GM18870 (cell line): ENCODE measurements around the gene EFNA5.

Experiments
- ATAC-seq: cut with Tn5 transposase; IDR thresholded peaks from one replicate; pipeline ENCODE4 v1.9.1; 2021; ENCODE audit warnings: moderate library complexity; ENCODE audit not compliant: unreplicated experiment

EFNA5 gene

GRCh38 chr5:107673368-107674136 is 2.8 kb upstream of the EFNA5 start:
- peak; percentile 72 for ATAC-seq

- ATAC-seq, result no peak
These were observed 2.3 kb upstream of the EFNA5 start for GRCh38 chr5:107673039-107673367.

GRCh38 chr5:107672211-107673038 is 1.7 kb upstream of the EFNA5 start:
- no peak for ATAC-seq

- ATAC-seq, result no peak
These were observed 1.0 kb upstream of the EFNA5 start for GRCh38 chr5:107671742-107672210.

DNA sequence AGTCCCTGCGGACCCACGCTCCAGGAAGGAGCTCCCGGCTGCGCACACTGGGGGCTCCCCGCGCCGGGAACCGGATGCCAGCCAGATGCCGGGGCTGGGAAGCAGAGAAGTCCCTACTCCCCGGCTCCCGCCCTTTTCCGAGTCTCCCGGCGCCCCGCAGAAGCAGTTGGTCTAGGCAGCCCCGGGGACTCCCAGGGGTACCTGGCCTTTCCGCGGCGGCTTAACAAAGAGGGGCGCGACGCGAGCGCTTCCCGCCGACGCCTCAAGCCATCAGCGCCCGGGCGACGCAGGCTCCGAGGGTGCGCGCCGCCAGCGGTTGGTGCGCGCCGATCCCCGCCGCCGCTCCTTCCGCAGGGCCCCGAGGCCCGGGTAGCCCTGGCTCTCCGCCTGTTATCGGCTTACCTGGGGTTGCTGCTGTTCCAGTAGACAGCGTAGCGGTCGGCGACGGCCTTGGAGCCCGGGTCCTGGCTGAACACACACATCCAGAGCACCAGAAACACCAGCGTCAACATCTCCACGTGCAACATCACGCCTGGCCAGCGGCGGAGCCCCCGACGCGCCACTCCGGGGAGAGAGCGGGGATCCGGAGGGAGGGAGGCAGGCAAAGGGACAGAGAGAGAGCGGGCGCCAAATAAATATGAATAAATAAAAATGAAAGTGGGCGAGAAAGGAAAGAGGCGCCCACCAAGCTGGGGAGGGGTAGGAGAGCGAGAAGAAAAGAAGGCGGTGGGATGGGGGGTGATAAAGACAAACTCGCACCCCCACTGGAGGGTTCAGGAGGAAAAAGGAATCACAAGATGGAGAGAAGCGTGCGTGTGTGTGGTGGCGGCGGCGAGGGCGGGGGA is 428 bp downstream of the EFNA5 start:
- no peak for ATAC-seq

GRCh38 chr5:107669096-107670031 is 1.4 kb downstream of the EFNA5 start:
- no peak for ATAC-seq

DNA sequence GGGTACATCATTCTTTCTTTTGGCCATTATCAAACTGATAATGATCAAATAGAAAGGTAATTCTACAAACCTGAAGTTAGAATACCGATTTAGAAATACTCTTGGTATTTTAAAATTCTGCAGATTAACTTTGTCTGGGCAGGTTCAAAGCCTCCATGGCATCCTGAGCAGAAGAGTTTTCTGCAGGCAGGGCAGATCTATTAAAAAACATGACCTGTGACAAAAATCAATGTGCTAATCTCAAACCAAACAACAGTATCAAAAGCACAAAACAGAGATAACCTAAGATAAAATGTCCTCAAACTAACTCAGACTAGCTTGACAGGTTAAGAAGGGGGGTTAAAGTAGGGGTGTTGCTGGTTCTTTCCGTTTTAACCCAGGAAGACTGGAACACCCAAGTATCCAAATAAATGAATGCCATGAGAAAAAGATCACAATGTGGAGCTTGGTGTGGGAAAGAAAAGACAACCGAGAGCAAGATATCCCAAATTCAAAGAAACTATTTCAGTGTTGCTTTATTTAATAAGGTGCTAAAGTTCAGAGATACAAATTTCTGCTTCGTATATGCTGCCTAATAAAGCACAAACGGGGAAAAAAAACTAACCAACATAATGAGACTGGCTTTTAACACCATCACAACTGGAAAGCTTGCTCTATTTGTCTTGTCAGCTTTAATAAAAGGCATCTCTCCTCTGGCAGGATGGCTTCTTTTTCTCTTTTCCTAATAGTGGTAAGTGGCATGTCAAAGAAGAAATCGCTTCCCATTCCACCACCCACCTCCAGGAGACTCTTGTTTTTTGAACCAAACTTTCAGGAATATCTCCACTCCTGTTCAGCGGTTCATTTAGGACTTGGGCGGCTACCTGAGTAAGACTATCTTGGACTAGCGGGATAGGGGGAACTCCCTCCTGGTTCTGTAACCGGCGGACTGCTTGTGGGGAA is 2.3 kb downstream of the EFNA5 start:
- ATAC-seq, result no peak

- ATAC-seq, result no peak
These were observed 4.6 kb downstream of the EFNA5 start for GRCh38 chr5:107666051-107666655.

DNA sequence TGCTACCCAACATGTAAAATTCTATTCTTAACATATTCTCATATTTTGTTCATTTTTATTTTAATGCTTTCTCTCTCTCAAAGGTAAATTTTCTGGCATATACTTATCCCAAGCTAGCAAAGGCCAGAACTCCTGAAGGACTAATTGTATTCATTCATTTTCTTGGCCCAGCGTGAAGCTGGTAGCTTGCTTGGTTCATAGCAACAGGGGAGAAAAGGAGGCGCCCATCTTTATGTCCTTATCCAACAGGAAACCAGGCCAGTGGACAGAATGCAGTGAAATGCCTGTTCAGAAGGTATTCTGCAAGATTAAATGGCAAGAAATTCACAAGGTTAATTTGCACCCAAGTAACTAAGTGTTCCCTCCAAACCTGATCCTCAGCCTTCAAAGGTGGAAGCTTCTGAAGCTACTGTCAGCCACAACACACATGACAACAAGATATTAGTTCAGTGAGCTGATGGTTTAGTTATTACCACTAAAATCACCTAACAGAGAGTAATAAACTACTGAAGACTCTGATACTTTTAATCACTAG is 5.6 kb downstream of the EFNA5 start:
- no peak for ATAC-seq

DNA sequence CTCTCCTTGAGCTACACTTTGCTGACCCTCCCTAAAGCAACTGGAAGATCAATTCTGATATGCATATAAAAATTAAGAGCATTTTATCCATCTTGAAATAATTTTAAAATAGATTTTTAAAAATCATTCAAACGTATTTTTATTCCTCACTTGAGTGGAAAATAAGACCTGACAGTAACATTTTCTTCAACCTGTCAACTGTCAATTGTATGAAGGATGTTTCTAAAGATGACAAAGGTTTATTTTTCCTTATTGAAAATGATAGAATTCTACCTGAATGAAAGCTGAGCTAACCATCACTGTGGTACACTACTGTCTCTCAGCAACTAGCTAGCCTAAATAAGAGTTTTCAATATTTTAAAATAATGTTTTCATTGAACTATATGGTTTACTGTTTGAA is 7.0 kb downstream of the EFNA5 start:
- no peak for ATAC-seq

DNA sequence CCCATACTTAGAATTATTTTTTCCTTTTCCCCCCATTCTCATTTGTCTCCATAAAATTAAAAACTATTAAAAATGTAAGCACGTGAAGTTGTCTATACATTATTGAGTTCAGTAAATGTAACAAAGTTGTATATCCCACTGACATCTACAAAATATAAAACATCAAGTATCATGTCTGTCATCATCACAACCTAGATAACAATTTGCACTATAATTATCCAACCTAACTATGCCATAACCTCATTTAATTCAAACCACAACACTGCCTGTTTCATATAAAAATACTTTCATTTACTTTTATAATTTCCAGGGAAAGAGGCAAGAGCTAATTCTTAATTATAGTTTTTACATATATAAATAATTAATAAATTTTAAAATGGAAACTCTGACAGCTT is 9.1 kb downstream of the EFNA5 start:
- no peak for ATAC-seq

DNA sequence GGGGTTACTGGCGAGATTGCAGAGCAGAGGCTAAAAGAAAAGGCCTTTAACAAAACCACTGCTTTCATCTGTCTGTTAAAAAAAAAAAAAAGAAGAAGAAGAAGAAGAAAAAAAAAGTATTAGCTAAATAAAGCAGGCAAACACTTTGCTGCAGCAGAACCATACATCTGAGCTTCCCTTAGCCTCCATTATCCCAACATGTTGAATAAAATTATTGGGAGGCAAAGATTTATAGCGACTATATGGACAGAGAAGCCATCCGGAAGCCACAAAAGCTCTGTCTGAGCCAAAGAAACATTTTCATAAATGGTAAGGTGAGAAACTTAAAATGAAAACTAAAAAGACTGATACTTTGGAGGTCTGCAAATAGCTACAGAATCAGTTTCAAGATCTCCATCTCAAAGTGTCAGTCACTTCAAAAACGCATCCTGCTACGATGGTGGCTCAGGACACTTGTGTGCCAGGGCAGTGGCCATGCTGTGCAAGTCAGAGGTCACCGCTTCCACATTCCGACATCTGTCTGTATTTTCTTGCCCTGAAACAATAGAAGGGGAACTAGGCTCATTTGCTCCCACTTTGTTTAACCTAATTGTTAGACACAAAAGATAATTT is 9.6 kb downstream of the EFNA5 start:
- ATAC-seq, result peak; percentile 33

- no peak for ATAC-seq
These were observed 12.2 kb downstream of the EFNA5 start for GRCh38 chr5:107658528-107658927.

DNA sequence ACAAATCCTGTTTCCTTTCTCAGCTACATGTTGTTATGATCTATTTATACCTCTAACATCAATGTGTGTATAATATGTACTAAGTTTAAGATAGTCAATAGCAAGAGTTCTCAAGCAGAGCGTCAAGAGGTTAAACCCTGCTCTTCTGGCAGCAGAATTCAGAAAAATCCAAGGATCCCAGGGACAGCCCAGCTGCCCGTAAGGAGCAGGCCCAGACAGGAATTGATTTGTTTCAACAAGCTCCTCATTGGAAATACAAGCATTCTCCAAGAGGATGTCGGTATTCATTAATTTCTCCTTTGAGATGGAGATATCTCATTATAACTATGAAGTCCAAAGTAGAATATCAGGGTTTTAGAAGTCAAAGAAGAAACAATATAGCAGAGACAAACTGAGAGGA is 14.9 kb downstream of the EFNA5 start:
- no peak for ATAC-seq

DNA sequence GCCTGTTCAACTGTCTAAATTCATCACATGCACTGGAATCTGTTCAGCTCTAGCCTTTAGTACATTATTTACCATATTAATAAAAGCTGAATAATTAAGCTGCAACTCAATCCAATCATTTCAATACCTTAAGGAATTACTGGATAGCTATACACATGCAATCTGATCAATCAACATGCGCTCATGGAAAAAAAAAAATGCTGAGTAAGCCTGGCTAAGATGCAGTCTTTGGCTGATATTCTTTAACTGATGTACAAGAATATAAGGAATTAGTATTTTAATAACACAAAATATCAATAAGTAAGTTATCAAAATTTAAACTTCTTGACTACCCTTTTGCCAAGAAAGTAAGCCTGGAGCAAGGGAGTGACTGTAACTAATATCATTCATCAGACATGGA is 15.9 kb downstream of the EFNA5 start:
- ATAC-seq, result no peak

DNA sequence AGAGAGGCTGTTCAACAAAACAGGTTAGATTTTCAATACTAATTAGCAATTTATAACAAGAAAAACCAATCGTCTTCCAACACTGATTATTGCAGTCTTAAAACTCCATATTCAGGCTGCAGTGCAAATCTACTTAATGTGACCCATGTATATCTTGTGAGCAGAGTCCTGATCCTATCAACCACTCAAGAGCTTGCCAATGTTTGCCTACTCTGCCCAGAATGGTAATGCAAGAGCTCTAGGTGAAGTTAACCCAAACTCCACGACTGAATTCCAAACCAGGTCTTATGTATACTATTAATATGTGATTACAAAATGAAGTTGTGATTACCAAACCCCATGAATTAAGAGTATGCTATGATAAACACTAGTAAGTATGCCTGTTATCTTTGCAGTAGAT is 17.1 kb downstream of the EFNA5 start:
- ATAC-seq, result no peak

DNA sequence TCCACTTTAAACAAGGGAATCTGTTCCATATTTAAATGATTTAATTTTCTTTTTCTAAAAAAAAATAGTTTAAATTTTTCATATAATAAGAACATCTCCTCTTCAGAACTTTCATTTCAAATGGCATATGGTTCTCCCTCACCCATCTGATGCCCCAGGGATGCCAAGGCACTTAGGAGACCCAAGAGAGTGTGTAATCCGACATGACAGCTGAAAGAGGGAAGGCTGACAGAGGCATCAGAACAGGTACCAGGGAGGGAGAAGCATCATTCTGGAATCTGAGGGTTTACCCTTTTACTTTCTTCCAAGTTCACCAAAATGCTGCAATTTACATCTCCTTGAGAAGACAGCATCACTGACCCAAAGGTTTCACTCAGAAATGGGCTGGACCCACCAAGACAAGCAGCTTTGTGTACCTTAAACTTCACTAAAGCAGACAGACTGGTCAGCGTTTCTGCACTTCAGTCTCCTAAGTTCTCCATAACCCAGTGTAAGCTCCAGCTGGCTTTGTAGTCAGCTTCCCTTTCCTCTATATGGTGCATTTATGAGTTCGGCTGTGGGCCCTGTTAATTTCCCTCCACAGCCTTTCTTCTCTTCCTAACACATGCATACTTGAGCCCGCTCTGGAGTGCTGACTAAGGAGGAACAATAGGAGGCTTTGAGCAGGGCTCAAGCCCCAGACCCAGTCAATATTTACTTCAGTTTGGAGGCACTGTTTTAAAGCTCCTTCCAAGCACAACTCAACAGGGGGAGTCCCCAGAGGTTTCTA is 17.7 kb downstream of the EFNA5 start:
- no peak for ATAC-seq
